CD4-positive, alpha-beta T cell treated with Interleukin-4 for 4 hours (primary cell): ENCODE data around the gene TTC5.
"Not testable (repeated sequence)": the region's sequence is repeated elsewhere in the genome, so short reads cannot be mapped to it uniquely, and the experiment has no call there.

Source experiments
- DNase-seq: peaks from one replicate; pipeline ENCODE4 v3.0.0-alpha.2; 2020

Gene TTC5

DNA sequence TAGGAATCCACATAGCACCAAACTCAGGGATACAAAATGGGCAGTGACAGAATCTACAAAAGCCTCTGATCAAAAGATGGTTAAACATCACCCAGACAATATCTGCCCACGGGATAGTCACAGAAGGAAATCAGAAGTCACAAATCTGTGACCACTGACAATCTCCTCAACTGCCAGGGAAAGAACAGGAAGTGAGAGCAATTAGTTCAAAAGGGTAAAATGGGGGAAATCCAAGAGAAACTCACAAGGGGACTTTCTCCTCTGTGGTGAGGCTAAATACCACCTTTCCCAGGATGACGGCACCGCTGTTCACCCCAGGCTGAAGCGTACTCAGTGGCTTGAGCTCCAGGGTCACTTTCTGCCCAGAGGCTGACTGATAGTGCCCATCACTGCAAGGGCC lies 10.7 kb downstream of the TTC5 start:
- no peak for DNase-seq

DNA sequence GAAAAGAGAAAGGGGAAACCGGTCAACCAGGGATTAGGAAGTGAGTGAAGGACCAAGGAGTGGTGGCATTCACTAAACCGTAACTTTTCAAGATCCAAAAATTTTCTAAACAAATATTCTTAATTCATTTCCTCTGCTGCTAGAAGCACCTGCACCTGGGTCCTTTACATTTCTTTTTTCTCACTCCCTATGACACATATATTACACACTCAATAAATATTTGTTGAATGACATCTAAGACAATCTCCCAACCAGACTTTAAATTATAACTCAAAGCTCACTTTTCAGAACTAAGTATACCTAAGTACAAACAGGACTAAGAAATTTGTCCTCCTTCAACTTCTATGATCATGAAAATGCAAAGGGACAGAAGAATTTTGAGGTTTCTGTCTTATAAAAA lies 11.1 kb downstream of the TTC5 start:
- no peak for DNase-seq

DNA sequence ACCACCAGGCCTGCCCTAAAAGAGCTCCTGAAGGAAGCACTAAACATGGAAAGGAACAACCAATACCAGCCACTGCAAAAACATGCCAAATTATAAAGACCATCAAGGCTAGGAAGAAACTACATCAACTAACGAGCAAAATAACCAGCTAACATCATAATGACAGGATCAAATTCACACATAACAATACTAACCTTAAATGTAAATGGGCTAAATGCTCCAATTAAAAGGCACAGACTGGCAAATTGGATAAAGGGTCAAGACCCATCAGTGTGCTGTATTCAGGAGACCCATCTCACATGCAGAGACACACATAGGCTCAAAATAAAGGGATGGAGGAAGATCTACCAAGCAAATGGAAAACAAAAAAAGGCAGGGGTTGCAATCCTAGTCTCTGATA lies 23.8 kb downstream of the TTC5 start:
- not testable (repeated sequence) for DNase-seq

DNA sequence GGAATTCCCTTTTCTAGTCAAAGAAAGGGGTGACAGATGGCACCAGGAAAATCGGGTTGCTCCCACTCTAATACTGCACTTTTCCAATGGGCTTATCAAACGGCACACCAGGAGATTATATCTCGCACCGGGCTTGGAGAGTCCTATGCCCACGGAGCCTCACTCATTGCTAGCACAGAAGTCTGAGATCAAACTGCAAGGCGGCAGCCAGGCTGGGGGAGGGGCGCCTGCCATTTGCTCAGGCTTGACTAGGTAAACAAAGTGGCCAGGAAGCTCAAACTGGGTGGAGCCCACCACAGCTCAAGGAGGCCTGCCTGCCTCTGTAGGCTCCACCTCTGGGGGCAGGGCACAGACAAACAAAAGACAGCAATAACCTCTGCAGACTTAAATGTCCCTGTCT lies 25.5 kb downstream of the TTC5 start:
- DNase-seq, result not testable (repeated sequence)

DNA sequence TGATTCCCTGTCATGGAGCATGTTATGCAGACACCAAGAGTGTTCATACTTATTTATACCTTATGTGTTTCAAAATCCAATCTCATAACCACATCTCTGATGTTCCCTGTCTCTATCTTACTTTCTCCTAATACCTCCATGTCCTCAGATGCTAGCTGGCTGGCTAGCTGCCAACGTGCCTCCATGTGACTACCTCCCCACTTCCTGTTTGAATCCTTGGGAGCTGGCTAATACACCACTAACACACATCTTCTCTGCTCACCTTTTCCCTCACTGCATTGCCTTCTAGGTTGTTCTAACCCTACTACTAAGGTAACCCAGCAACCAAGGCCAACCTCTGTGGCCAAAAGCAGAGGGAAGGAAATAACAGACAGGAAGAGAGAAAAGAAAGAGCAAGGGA lies 27.3 kb downstream of the TTC5 start:
- peak; percentile 41 for DNase-seq

DNA sequence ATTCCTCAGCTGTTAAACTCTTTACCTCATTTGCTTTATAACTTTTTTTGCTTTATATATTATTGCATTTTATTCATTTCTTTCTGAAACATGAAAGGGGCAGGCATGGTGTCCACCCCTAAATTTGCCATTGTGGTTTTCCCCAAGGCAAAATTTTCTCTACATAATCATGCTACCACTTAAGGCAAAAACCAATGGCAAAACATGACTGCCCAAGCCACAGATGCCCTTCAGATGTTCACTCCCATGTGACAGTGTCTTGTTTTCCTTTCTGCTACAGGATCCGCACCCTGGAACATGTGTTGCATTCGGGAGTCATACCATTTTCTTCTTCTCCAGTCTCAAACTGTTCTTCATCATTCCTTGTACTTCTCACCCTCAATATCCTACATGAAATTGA lies 28.3 kb downstream of the TTC5 start:
- no peak for DNase-seq

DNA sequence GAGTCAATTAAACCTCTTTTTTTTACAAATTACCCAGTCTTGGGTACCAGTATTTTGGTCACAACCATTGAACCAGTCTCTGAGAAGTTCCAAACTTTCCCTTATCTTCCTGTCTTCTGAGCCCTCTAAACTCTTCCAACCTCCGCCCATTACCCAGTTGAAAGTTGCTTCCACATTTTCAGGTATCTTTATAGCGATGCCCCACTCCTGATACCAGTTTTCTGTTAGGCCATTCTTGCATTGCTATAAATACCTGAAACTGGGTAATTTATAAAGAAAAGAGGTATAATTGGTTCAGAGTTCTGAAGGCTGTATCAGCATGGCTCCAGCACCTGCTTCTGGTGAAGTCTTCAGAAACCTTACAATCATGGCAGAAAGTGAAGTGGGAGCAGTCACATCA lies 31.7 kb downstream of the TTC5 start:
- DNase-seq, result no peak

DNA sequence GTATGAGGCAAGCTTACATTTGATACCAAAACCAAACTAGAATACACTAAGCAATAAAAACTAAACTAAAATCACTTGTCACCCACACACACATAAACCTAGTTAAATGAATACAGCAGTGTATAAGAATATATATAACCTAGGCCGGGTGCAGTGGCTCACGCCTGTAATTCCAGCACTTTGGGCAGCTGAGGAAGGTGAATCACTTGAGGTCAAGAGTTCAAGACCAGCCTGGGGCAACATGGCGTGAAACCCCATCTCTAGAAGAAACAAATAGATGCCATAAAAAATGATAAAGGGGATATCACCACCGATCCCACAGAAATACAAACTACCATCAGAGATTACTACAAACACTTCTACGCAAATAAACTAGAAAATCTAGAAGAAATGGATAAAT lies 41.4 kb downstream of the TTC5 start:
- DNase-seq, result not testable (repeated sequence)

DNA sequence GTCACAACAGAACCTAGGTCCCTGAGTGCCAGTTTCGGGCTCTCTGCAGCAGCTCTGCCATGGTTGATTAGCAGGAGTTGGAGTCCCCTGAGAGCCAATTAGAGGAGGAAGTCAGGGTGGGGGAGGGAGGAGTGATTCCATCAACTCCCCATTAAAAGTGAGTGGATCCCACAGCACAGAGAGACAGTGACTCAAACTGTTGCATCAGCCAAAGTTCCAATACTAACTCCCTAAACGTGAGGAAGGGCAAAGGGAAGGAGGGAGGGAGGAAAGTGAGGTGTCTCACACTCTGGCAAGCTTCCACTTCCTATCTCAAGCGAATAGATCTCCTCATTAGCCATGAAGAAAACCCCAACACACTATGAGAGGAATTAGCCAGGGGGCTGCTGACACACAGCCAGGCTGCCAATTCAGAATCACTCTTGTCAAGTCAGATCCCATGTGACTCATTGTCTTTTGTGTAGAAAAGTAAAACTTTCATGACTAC lies 43.1 kb downstream of the TTC5 start:
- DNase-seq, result no peak

DNA sequence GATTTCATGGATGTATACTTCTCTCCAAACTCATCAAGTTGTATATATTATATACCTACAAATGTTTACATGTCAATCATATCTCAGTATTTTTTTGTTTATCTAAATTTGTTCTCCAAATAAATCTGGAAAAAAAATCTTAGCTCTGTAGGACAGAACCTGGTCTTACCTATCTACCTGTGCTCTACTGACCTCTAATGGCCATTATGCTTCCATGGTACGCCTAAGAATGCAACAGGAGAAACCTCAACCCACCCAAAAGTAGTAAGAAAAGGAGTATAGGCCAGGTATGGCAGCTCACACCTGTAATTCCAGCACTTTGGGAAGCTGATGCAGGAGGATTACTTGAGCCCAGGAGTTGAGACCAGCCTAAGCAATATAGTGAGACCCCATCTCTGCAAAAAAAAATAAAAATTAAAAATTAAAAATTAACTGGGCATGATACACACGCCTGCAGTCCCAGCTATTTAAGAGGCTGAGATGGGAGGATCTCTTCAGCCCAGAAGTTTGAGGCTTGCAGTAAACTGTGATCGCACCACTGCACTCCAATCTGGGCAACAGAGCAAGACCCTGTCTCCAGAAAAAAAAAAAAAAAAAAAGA lies 58.0 kb downstream of the TTC5 start:
- no peak for DNase-seq
